Stimulated activated CD4-positive, alpha-beta T cell treated with anti-CD3 and anti-CD28 coated beads, Interleukin-15, amount 100 ng/mL, for 24 hours (primary cell): ENCODE results near the gene SLC39A6.
"Not testable (repeated sequence)": the region's sequence is repeated elsewhere in the genome, so short reads cannot be mapped to it uniquely, and the experiment has no call there.

ENCODE experiments used
- DNase-seq: peaks from one replicate; pipeline ENCODE4 v3.0.0-alpha.2; 2020

The SLC39A6 gene

DNA sequence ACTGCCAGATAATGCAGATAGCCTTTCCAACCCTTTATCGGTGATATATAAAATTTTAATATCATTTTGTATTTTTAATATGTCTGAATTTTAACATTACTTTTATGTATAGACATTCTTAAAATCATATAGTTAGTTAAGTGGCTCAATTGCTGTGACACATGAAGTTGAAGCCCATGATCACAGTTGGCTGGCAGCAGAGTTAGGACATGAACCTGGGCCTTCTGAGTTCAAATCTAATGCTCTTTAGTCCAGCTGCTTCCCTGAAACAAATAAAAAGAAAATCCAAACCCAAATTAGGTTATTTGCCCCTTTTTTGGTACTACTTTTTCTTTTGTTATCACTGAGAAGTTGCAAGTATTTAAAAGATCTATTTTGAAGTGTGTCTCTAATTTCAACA lies 6.1 kb upstream of the SLC39A6 start:
- DNase-seq, result no peak

DNA sequence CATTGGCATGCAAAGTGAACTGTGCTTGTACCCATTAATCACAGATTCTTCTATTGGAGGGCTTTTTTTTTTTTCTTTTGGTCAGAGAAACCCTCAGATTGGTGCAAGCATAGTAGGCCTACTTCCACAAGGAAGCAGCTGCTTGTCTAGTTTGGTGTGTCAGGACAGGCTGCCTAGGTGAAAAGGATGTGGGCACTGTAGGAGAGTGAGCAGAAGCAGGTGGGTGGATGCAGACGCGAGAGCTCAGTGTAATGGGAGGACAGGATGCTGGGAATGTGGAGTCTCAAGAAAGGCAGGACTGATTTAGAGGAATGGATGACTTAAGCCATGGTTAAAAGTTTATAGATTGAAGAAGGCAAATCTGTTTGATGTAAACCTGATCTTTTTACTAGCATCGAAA lies 3.6 kb upstream of the SLC39A6 start:
- no peak for DNase-seq

DNA sequence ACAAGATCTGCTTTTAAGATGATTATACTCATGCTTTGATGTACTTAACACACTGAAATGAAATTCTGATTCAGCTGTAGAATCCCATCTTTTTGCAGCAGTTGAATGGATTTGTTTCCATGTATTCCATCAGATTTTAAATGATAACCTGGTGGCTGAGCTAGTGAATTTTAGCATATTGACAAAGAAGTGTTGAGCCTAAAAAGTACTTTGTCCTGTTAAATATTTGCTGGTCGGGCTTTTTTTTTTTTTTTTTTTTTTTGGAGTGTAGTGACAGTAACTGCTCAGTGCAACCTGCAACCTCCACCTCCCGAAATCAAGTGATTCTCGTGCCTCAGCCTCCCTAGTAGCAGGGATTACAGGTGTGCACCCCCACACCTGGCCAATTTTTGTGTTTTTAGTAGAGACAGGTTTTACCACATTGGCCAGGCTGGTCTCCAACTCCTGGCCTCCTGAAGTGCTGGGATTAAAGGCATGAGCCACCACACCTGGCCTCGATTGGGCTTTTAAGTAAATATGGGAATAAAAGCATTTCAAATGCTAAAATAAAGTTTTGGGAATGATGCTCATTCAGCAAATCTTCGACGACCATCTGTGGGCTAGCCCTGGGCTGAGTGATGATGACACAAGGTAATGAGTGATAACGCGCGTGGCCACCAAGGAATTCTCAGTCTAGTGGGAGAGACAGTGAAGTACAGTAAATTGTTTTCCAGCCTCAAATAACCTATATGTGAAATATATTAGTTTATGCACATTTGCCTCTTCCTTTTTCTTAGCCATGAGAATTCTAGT lies 2.7 kb upstream of the SLC39A6 start:
- no peak for DNase-seq

DNA sequence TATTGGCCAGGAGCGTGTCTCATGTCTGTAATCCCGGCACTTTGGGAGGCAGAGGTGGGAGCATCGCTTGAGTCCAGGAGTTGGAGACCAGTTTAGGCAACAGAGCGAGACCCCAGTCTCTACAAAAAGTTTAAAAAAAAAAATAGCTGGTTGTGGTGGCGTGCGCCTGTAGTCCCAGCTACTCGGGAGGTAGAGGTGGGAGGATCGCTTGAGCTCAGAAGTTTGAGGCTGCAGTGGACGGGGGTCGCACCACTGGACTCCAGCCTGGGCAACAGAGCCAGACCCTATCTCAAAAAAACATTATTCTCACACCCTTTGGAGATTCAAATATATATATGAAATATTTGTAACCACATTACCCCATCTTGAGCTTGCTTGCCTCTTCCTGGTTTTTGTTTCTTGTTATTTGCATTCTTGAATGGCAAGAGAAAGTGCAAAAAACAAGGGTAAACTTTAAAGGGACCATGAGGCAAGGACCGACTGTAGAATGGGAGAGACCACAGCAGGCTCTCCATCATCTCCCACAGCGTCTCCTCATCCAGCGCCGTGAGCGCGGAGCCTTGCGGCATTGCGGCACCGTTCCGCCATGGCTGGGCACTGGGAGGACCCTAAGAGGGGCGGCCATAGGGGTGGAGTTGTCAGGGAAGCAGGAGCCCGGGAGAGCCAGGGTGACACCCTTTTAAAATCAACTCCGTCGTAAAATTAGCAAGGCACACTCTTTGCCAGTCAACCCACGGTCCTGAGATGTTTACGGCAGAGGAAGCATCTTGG lies 1.9 kb upstream of the SLC39A6 start:
- no peak for DNase-seq

DNA sequence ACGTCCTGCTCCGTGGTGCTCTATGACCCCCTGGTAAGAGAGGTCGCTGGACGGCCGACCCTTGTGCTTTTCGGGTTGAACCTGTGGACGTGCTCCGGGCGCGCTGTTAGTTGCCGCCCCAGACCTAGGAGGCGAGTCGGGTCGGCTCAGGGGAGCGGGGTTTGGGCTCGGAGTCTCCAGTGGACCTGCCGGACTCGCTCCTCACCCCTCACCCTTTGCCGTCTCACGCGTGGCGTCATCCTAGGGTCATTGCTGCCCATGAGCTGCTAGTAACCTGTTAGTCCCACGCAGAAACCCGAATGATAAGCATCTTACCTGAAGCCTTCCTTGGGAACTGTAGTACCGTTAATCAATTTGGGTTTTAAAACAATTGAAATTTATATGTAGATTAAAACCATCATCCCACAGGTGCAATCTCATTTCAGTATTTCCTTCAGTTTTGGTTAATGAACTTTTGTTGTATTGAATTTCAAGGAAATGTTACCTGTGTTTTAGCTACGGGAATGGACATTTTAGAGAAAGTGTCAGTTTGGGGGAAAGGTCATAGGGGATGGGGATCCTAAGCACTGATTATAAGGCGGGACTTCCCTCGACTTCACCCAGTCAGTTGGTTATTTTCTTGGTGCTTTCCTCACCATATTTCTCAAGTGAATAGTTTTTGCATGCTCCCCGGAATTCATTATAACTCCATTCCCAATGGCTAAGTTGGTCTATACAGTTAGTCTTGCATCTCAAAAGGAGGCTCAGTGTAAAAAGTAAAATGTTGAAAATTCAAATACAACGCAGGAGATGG lies 1.1 kb upstream of the SLC39A6 start:
- no peak for DNase-seq

DNA sequence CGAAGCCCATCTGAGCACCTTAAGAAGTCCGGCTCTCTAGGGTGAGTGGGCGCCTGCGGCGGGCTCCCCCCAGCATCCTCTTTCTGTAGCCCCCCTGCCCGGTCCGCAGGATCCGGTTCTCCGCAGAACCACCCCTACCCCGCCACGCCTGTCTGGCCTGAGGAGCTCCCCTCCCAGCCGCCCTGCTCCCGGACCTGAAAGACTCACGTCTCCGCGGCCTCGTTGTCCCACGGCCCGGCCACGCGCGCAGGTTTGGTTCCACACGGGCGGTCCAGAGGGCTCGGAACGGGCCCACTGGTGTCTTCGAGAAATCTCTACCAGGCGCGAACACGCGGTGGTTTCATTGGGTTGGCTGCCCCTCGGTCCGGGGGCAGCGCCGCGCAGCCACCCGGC lies 237 bp downstream of the SLC39A6 start:
- DNase-seq, result no peak

DNA sequence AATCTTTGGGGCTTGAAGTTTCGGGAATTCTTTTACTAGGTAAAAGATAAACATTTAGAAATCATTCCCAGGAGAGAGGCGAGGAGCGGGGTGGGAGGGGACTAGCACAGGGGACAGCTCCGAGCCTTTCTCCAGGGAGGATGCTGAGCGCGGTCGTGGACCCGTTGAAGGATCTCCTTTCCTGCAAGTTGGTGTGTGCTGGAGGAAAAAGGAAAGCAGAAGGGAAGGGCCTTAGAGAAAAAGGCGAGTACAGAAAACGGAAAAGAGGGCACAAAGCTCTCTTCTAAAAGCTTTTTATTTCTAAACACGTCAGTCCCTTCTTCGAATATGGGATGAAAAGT lies 640 bp downstream of the SLC39A6 start:
- peak; percentile 24 for DNase-seq

DNA sequence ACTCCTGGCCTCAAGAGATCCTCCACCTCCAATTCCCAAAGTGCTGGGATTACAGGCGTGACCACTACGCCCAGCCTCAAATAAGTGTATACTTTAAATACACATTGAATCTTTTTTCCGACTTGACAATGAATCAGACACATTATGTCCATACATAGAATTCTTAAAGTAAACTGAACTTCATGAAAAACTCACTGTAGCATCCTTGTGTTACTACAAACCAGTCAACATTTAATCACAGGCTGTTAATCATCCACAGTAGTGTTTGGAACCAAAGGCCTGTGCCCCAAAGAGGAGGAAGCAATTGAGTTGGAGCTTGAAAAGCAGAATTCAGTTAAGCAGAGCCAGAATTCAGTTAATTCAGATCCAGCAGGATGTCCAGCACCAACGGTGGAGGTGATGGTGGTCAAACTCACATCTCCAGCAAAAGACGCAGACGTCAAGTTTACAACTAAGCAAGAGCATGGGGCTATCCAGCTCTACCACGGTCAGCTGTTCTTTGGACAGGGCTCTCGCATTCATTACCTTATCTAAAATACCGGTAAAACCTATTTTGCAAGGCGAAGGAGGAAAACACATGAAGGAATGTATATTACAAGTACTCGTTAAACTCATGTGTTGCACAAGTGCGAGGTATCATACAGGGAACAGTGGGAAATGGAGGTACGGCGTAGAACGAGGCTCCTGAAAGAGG lies 1.2 kb downstream of the SLC39A6 start:
- no peak for DNase-seq

DNA sequence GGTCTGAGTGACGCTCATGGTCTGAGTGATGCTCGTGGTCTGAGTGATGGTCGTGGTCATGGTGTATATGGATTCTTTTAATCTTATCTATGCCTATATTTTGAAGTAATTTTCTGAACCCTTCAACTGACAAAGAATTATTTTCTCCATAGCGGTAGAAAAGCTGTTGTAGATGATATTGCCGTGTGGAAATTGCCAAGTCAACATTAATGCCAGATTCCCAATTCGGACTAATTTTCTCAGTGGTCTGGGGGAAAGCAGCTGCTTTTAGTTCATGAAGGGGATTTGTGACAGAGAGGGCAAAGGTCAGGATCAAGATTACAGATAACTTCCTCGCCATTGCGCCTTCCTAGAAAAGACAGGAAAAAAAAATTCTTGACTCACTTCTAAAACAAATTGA lies 2.5 kb downstream of the SLC39A6 start:
- no peak for DNase-seq

DNA sequence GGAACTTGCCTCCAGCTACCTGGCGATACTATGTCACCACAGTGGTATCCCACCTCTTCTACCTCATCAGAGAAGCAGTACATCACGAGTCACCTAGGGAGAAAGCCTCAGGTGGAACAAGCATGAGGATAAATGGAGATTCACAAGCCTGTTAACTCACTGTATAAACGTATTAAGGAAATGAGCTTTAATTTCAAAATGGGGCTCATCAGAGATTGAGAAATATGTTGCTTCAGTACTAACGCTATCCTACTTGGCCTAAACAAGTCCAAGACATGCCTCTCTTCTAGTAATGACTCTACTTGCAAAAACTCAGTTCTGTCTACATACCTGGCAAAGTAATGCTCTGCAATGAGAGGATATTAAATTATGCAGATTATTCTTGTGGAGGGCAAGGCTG lies 4.3 kb downstream of the SLC39A6 start:
- no peak for DNase-seq

DNA sequence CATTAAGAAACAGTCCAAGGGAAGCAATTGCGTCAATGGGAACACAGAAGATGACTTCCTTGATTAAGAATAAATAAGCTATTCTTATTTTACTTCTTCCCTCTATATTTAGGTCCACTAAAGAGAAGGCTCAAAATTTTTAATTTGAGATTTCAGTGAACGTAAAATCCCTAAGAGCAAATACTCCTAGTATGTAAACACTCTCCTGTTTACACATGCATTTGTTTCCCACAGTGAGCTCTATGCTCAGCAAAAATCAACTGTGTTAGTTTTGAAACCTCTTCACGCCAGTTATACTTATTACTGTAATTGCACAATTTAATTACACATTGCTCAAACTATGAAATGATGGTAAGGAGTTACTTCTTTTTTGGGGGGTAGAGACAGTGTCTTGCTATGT lies 8.8 kb downstream of the SLC39A6 start:
- no peak for DNase-seq

DNA sequence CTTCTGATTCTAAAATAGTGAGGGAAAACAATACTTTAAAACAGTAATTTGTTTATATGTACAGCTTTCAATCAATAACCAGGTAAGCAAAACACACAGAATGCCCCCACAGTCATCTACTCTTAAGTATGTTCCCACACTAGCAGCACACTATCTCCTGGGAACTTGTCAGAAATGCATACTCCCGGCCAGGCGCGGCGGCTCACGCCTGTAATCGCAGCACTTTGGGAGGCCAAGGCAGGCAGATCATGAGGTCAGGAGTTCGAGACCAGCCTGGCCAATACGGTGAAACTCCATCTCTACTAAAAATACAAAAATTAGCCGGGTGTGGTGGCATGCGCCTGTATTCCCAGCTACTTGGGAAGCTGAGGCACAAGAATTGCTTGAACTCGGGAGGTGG lies 12.4 kb downstream of the SLC39A6 start:
- DNase-seq, result not testable (repeated sequence)

DNA sequence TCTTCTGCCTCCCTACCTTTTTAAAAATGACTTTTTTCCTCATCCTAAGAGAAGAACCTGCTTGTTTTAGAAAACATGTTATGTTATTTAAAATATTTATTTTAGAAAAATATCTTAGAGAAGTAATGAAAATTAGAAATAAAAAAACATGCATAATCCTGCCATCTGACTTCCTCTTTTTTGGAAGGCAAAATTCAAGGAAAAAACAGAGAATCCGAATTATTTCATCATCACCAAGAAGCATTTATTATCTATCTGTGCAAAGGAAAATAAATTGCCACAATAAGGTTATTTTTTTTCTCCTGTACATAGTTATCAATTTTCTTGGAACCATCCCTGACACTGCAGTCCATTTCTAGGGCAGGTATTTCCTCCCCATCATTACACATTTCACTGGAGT lies 14.4 kb downstream of the SLC39A6 start:
- no peak for DNase-seq

DNA sequence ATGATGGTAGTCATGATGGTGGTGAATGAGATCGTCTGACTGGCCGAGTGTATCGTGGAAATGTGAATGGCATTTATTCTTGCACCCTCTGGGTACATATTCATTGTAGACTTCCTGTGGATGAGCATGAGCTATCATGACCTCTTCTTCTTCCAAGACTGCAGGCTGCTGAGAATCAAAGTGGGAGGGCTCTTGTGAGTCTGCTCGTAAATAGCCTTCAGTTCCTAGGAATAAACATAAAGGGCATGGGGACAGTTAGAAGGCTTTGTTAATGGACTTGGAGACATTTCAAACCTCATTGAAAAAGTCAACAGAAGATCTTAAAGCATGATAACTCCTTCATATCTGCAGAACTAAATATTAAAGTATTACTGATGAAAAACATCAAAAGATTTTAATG lies 14.9 kb downstream of the SLC39A6 start:
- DNase-seq, result no peak

DNA sequence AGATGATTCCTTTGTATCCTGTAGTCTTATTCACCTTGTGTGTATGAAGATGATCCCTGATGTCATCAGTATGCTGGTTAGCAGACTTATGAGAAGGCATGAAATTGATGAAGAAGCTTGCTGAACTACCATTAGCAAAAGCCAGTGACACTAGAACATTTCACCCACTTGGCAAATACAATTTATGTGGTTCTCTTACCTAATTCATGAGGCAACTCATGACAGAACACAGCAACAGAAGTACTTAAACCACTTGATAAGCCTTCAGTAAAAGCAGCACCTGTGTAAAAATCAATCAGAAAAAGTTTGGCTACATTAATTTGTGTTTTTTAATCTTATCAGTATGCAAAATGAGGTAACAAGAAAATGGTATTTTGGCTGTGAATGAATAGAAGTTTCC lies 16.8 kb downstream of the SLC39A6 start:
- no peak for DNase-seq

DNA sequence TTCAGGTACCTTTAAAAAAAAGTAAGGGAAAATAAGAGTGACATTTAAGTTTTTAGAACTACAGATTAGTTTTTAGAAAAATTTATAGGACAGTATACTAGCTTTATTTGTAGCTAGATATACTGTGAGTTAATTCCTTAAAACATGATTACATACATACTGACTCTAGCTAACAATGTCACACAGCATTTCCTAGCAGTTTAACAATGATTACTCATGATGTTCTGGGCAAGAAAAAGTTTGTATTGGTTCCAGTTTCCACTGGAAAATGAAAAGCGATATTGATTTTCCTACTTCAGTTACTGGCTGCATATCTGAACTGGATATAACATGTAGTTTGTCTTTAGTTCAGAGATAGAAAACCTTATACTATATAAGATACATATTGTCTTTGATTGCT lies 19.4 kb downstream of the SLC39A6 start:
- no peak for DNase-seq

DNA sequence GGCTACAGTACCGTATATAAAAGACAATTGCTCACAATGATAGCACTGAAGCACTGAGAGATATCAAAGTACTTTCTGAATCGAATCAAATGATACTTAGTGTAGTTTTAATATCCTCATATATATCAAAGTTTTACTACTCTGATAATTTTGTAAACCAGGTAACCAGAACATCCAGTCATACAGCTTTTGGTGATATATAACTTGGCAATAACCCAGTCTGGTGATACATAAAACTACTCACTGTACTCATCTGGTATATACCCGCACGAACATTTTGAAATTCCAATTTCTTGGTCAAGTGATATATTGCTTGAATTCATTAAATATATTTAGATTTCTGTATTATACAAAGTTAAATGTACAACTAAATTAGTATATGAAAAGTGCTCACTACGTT lies 20.5 kb downstream of the SLC39A6 start:
- no peak for DNase-seq

DNA sequence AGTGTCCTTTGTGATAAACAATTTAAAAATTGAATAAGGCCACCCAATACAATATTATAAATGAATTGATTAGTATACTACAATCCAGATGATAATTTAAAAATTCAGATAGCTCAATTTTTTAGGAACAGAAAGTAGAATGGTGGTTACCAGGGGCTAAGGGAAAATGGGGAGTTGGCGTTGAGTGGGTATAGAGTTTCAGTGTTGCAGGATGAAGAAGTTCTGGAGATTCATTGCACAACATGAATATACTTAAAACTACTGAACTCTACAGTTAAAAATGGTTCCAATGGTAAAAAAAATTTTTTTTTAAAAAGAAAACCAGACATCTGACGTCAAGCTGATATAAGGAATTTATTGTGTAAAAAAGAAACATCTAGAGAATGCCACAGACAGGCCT lies 20.9 kb downstream of the SLC39A6 start:
- no peak for DNase-seq

DNA sequence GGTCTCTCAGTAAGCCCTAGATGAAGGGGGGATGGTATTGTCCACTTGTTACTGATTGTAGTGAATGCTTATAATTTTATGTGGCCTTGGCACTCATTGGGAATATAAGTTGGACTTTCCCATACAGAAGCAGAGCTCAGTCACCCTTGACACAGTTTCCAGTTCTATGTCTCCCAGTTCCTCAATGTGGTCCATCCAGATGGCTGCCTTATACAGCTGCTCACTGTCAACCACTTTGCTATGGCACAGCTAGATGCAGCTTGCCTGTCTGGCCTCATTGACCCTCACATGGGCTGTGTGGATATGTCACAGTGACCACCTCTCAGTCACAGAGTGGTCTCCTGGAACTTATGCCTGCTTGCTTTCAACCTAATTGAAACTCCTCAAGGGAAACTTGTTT lies 21.7 kb downstream of the SLC39A6 start:
- DNase-seq, result no peak

DNA sequence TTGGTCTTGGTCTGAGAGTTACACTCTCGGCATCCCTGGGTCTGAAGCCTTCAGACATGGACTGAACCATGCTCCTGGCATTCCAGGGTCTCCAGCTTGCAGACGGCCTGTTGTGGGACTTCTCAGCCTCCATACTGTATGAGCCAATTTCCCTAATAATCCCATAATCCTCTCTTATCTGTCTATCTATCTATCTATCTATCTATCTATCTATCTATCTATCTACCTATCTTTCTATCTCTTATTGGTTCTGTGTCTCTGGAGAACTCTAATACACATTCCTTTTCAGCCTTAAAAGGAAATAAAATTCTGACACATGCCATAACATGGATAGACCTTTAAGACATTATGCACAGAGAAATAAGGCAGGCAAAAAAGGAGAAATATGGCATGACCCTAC lies 24.4 kb downstream of the SLC39A6 start:
- no peak for DNase-seq

DNA sequence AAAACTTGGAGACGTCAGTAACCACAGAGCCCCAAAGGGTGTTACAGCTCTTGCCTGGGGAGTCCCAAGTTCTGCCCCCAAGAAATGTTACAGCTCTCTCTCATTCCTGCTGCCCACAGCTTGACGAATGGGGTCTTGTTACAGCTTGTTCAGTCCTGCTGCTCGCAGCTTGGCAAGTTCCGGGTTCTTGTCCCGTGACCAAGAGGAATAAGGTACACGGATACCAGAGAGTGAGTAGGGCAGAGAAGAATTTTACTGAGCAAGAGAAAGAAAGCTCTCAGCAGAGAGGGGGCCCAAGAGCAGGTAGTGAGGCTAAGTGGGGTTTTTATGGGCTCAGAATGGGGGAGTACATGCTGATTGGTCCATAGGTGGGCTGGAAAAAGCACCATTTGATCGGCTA lies 27.2 kb downstream of the SLC39A6 start:
- no peak for DNase-seq

DNA sequence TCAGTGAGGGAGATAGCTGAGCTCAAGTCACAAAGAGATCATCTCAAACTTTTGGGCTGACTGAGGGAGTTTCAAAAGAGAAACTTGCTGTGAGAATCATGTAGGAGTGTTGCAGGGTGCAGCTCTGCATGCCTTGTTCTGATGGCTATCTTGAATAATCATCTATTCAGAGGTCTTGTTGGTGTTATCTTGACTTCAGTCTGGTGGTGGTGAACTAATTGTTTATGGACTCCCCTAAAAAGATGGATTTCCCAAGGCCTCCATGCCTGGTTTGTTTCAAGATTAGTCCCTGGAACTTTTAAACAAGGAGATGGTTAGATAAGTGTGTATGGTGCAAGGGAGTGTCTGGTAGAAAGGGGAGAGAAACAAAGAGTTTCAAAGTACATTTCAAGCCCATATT lies 29.8 kb downstream of the SLC39A6 start:
- DNase-seq, result no peak

DNA sequence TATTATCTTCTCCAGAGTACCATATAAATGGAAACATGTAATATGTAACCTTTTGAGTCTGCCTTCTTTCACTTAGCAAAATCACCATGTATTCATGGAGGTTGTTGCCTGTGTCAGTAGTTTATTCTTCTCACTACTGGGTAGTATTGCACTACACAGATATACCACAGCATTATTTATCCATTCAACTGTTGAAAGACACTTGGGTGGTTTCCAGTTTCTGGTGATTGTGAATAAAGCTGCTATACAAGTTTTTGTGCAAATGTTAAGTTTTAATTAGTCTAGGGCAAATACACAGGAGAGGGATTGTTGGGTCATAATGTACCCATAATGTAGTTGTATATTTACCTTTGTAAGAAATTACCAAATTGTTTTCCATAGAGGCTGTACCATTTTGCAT lies 32.2 kb downstream of the SLC39A6 start:
- no peak for DNase-seq
